Measurements from ENCODE around the gene DCN.

- TF ChIP-seq CTCF (IDR thresholded peaks at IDR 0.05) (no peak), POLR2A (IDR thresholded peaks at IDR 0.05) (no peak), POLR2AphosphoS5 (IDR thresholded peaks at IDR 0.05) (no peak)
Measured at GRCh38 chr12:91094957-91095356, 87.7 kb downstream of the DCN start.
